Stimulated activated memory B cell treated with anti-CD40 and anti-IgM and Interleukin-4, amounts not matched to agents 10 μg/mL and 1 μg/mL and 100 μg/mL, for 72 hours (primary cell): ENCODE data around the gene CYFIP2.
A peak's percentile ranks its signal among the peaks of the same experiment; 100 is the strongest.

ENCODE experiments used
- ATAC-seq: fragments of 150-1000 bp; cut with Tn5 transposase; 2 replicates; pipeline ENCODE4 v1.10.0; 2021
- H3K27ac Mint-ChIP-seq: one replicate; pipeline ENCODE4 v1.8.0; 2022; ENCODE audit warnings: mild to moderate bottlenecking, mixed read lengths
- H3K27me3 Mint-ChIP-seq: one replicate; pipeline ENCODE4 v1.8.0; 2022; ENCODE audit warnings: mixed read lengths
- H3K36me3 Mint-ChIP-seq: one replicate; pipeline ENCODE4 v1.8.0; 2022; ENCODE audit warnings: mixed read lengths
- H3K4me1 Mint-ChIP-seq: one replicate; pipeline ENCODE4 v1.8.0; 2022; ENCODE audit warnings: mixed read lengths
- H3K4me3 Mint-ChIP-seq: one replicate; pipeline ENCODE4 v1.8.0; 2022; ENCODE audit warnings: mild to moderate bottlenecking, moderate library complexity, mixed read lengths
- H3K9me3 Mint-ChIP-seq: one replicate; pipeline ENCODE4 v1.8.0; 2022; ENCODE audit warnings: mixed read lengths

Gene CYFIP2

GRCh38 chr5:157245886-157246285, 20.0 kb upstream of the CYFIP2 start:
- H3K27me3 Mint-ChIP-seq = no peaks in the 10 kb centered on the region
- H3K4me1 Mint-ChIP-seq = no peaks in the 10 kb centered on the region
- H3K9me3 Mint-ChIP-seq = no peaks in the 10 kb centered on the region
- H3K4me3 Mint-ChIP-seq = no peak overlapping the region
- ATAC-seq = no peak
- no peaks in the 10 kb centered on the region for H3K36me3 Mint-ChIP-seq
- H3K27ac Mint-ChIP-seq = no peak overlapping the region

DNA sequence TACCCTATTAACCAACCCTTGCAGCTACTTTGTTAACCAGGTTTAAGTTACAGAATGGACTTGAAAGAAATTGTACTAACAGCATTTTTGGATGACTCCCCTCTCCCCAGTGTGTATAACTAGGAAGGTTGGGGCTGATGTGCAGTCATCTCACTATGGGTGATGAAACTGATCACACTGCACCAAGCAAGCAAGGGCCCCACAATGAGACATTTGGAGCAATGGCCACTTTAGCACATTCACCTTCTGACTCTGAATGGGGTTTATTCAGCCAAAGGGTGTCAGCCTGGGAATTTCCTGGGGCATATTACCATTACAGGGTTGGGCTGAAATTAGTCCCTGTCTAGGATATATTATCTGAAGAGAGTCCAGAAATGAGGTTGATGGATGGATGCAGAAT, 18.7 kb upstream of the CYFIP2 start:
- H3K4me3 Mint-ChIP-seq = no peak overlapping the region
- H3K27me3 Mint-ChIP-seq = no peaks in the 10 kb centered on the region
- no peaks in the 10 kb centered on the region for H3K36me3 Mint-ChIP-seq
- H3K4me1 Mint-ChIP-seq = no peaks in the 10 kb centered on the region
- no peaks in the 10 kb centered on the region for H3K9me3 Mint-ChIP-seq
- ATAC-seq = no peak
- no peak overlapping the region for H3K27ac Mint-ChIP-seq

DNA sequence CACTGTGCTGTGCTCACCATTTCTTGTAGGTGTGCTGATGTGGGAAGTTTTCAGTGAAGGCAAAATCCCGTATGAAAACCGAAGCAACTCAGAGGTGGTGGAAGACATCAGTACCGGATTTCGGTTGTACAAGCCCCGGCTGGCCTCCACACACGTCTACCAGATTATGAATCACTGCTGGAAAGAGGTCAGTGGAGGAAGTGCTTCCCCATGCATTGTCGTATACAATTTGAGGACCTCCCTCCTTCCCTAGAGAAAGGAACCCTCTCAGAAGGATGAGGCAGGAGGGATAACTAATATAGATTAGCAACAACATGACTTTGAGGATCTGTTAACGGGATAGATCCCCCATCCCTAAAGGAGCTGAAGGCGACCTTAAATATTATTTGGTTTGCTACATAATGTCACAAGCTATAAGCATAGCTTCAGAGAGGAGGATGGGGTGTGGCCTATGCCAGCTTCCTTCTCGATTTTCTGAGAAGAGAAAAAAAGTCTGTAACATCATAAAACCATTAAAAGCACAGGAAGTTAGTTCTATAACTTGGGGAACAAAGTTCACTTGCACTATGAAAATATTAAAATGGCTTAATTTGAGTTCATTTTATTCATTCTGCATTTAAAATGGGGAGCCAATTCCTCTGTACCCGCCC, 17.0 kb upstream of the CYFIP2 start:
- no peaks in the 10 kb centered on the region for H3K9me3 Mint-ChIP-seq
- H3K36me3 Mint-ChIP-seq = no peaks in the 10 kb centered on the region
- no peak for ATAC-seq
- peaks cover 15% of the 10 kb centered on the region for H3K4me1 Mint-ChIP-seq
- H3K27me3 Mint-ChIP-seq = no peaks in the 10 kb centered on the region
- H3K4me3 Mint-ChIP-seq = no peak overlapping the region
- no peak overlapping the region for H3K27ac Mint-ChIP-seq

DNA sequence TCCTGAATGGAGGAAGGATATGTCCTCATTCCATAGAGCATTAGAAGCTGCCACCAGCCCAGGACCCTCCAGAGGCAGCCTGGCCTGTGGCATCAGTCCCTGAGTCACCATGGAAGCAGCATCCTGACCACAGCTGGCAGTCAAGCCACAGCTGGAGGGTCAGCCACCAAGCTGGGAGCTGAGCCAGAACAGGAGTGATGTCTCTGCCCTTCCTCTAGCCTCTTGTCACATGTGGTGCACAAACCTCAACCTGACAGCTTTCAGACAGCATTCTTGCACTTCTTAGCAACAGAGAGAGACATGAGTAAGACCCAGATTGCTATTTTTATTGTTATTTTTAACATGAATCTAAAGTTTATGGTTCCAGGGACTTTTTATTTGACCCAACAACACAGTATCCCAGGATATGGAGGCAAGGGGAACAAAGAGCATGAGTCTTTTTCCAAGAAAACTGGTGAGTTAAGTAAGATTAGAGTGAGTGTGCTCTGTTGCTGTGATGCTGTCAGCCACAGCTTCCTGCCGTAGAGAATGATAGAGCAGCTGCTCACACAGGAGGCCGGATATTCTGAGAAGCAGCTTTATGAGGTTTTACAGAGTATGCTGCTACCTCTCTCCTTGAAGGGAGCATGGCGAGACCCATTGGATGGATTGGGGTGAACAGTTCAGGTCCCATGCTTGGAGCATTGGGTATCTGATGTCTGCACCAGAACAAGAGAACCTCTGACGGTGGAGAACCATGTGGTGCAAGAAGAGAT, 13.0 kb upstream of the CYFIP2 start:
- Mint-ChIP-seq H3K27me3 (no peaks in the 10 kb centered on the region), H3K9me3 (no peaks in the 10 kb centered on the region), H3K4me3 (no peak overlapping the region), H3K4me1 (peaks cover 15% of the 10 kb centered on the region), H3K27ac (peak overlapping the region; percentile 78), H3K36me3 (no peaks in the 10 kb centered on the region)
- peak; percentile 85 for ATAC-seq

GRCh38 chr5:157253547-157253946, 12.4 kb upstream of the CYFIP2 start:
- H3K4me3 Mint-ChIP-seq = no peak overlapping the region
- ATAC-seq = peak; percentile 84
- no peaks in the 10 kb centered on the region for H3K27me3 Mint-ChIP-seq
- peak overlapping the region; percentile 78 for H3K27ac Mint-ChIP-seq
- H3K4me1 Mint-ChIP-seq = peaks cover 15% of the 10 kb centered on the region
- no peaks in the 10 kb centered on the region for H3K36me3 Mint-ChIP-seq
- H3K9me3 Mint-ChIP-seq = no peaks in the 10 kb centered on the region

DNA sequence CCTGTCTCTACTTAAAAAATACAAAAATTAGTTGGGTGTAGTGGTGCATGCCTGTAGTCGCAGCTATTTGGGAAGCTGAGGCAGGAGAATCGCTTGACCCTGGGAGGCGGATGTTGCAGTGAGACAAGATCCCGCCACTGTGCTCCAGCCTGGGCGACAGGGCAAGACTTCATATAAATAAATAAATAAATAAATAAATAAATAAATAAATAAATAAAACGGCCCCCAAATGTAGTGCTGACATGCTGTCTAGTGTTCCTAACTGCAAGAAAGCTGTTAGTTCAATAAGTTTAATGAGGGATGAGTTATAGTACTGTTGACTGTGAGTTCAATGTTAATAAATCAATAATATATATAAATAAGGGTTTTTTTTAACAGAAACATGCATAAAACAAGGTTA, 7.5 kb upstream of the CYFIP2 start:
- H3K9me3 Mint-ChIP-seq = no peaks in the 10 kb centered on the region
- no peak for ATAC-seq
- H3K4me3 Mint-ChIP-seq = no peak overlapping the region
- H3K27me3 Mint-ChIP-seq = no peaks in the 10 kb centered on the region
- peaks cover 17% of the 10 kb centered on the region for H3K4me1 Mint-ChIP-seq
- H3K27ac Mint-ChIP-seq = no peak overlapping the region
- no peaks in the 10 kb centered on the region for H3K36me3 Mint-ChIP-seq

DNA sequence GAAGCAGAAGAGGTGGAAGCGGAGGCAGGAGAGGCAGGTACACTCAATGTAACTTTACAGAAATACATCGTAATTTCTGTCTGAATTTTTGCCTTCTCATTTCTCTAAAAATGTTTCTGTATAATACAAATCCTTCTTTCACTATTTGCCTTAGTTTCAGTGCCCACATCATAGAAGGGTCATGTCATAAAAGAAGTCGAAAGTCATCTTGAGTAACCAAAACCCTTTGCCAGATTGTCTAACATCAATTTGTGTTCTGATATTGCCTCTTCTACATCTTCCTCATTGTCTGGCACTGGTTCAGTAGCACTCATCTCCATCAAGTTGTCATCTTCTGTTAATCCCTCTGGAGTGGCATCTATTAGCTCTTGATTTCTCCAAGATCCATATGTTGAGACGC, 6.2 kb upstream of the CYFIP2 start:
- ATAC-seq = no peak
- Mint-ChIP-seq H3K36me3 (no peaks in the 10 kb centered on the region), H3K27ac (no peak overlapping the region), H3K4me3 (no peak overlapping the region), H3K9me3 (no peaks in the 10 kb centered on the region), H3K27me3 (no peaks in the 10 kb centered on the region), H3K4me1 (peaks cover 23% of the 10 kb centered on the region)

DNA sequence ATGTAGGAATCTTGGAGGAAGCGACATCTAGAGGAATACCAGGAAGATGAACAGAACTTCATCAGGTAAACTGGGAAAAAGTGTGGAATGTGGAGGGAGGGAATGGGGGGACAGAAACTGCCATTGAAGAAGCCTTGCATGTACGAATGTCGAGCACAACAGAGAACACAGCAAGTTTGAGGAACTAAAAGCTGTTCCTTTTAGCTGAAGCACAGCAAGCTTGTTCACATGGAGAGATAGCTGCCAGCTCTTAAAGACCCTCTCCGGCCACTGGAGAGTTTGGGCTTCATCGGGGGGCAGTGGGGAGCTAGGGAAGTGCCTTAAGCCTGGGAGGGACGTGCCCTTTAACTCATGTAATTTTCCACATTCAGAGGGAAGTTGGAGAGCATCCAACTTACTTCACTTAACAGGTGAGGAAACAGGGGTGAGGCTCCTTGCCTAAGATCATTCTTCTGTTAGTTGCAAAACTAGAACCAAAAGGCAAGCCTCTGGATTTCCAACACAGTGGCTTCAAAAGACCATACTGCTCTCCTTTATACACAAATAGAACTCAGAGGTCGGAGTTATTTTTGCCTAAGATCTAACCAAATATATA, 2.3 kb upstream of the CYFIP2 start:
- peaks cover 9% of the 10 kb centered on the region for H3K36me3 Mint-ChIP-seq
- peak overlapping the region; percentile 70 for H3K27ac Mint-ChIP-seq
- no peaks in the 10 kb centered on the region for H3K9me3 Mint-ChIP-seq
- H3K4me1 Mint-ChIP-seq = peaks cover 46% of the 10 kb centered on the region
- no peak overlapping the region for H3K4me3 Mint-ChIP-seq
- no peaks in the 10 kb centered on the region for H3K27me3 Mint-ChIP-seq
- ATAC-seq = no peak

DNA sequence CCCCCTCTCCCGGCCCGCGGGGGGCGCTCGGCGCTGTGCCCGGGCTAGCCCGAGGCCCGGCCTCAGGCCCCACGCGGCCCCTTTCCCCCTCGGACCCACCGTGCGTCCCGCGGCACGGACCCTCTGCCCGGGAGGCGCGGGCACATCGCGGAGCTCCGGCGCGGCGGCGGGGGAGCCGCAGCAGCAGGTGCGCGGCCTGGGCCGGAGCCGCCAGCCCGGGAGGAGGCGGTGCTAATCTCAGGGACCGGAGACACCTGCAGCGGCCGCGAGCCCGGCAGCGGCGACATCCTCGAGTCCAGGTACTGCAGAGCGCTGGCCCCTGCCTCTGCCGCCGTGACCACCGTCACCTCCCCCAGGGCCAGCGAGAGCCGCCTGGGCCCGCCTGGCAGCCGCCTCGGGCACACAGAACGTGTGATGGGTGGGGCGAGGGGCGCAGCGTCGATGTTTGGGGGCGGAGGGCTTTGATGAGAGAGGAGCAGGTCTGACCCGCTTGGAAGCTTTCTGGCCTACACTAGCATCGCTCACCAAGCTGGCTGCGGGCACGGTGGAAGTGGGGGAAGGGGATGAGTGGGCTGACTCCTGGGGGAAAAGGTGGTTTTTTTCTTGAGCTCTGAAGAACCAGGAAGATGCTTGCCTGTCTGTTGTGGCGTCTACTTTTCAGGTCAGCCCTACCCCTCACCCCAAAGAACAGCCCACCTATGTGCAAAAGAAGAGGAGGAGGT, 524 bp downstream of the CYFIP2 start:
- H3K9me3 Mint-ChIP-seq = no peaks in the 10 kb centered on the region
- H3K4me3 Mint-ChIP-seq = peak overlapping the region; percentile 93
- H3K27ac Mint-ChIP-seq = peak overlapping the region; percentile 96
- no peaks in the 10 kb centered on the region for H3K27me3 Mint-ChIP-seq
- H3K36me3 Mint-ChIP-seq = peaks cover 36% of the 10 kb centered on the region
- ATAC-seq = peak; percentile 72
- peaks cover 68% of the 10 kb centered on the region for H3K4me1 Mint-ChIP-seq

- Mint-ChIP-seq H3K9me3 (no peaks in the 10 kb centered on the region), H3K4me1 (peaks cover 74% of the 10 kb centered on the region), H3K36me3 (peaks cover 36% of the 10 kb centered on the region), H3K27ac (peak overlapping the region; percentile 96), H3K4me3 (peak overlapping the region; percentile 93), H3K27me3 (no peaks in the 10 kb centered on the region)
- ATAC-seq = no peak
These were observed 1.1 kb downstream of the CYFIP2 start for GRCh38 chr5:157267025-157267424.

GRCh38 chr5:157267761-157268480, 2.0 kb downstream of the CYFIP2 start:
- H3K9me3 Mint-ChIP-seq = no peaks in the 10 kb centered on the region
- H3K36me3 Mint-ChIP-seq = peaks cover 43% of the 10 kb centered on the region
- no peak for ATAC-seq
- peaks cover 82% of the 10 kb centered on the region for H3K4me1 Mint-ChIP-seq
- H3K4me3 Mint-ChIP-seq = peak overlapping the region; percentile 93
- peak overlapping the region; percentile 96 for H3K27ac Mint-ChIP-seq
- no peaks in the 10 kb centered on the region for H3K27me3 Mint-ChIP-seq

DNA sequence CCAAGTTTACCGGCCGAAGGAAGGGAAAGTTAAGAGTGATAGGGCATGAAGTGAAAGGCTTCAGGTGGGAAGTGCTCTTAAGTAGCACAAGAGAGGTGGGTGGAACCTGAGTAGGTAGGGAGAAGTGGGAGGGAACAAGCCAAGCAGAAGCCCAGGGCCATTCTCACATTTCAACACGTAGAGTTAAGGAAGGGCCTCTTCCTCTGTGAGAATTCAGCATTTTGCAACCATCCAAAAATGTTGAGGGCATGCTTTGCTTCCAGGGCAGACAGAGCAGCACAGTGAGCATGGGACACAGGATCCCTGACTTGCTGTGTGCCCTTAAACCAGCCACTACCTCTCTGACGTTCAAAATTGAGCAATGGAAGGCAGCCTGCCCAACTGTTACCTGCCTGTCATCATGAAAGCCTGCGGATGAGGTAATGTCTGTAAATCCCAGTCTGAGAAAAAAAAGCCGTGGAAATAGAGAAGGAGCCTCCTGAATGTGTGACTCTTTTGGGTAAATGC, 3.3 kb downstream of the CYFIP2 start:
- H3K36me3 Mint-ChIP-seq = peaks cover 54% of the 10 kb centered on the region
- H3K4me1 Mint-ChIP-seq = peaks cover 83% of the 10 kb centered on the region
- no peak for ATAC-seq
- H3K27ac Mint-ChIP-seq = peak overlapping the region; percentile 96
- peak overlapping the region; percentile 69 for H3K4me3 Mint-ChIP-seq
- no peaks in the 10 kb centered on the region for H3K27me3 Mint-ChIP-seq
- no peaks in the 10 kb centered on the region for H3K9me3 Mint-ChIP-seq

DNA sequence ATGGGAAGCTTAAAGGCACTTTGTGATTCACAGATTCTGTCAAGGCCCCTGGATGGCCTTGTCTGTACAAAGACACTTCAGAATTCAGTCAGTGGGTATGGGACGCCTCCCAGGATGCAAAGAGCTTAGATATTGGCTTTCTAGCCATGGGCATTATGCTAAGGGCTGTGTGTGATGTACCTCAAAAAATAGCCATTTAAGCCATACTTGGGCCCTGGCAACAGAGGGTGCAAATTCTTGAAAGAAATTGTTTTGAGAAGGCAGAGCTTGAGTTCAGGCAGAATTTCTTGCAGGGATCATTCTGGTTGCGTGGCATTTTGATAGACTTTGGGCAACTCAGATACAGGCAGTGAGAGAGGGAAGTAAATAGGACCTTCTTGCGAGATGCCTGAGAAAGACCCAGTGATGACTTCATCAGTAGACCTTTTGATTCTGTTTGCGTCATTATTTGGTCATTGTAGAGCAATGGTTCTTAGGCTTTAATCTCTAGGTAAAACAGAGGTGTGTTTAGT, 3.9 kb downstream of the CYFIP2 start:
- ATAC-seq = no peak
- no peaks in the 10 kb centered on the region for H3K9me3 Mint-ChIP-seq
- H3K36me3 Mint-ChIP-seq = peaks cover 54% of the 10 kb centered on the region
- peak overlapping the region; percentile 96 for H3K27ac Mint-ChIP-seq
- peak overlapping the region; percentile 69 for H3K4me3 Mint-ChIP-seq
- H3K27me3 Mint-ChIP-seq = no peaks in the 10 kb centered on the region
- H3K4me1 Mint-ChIP-seq = peaks cover 82% of the 10 kb centered on the region

- peak overlapping the region; percentile 96 for H3K27ac Mint-ChIP-seq
- H3K4me3 Mint-ChIP-seq = peak overlapping the region; percentile 69
- no peaks in the 10 kb centered on the region for H3K27me3 Mint-ChIP-seq
- no peaks in the 10 kb centered on the region for H3K9me3 Mint-ChIP-seq
- H3K4me1 Mint-ChIP-seq = peaks cover 75% of the 10 kb centered on the region
- peaks cover 54% of the 10 kb centered on the region for H3K36me3 Mint-ChIP-seq
- ATAC-seq = no peak
These were observed 4.8 kb downstream of the CYFIP2 start for GRCh38 chr5:157270771-157271170.
